ENCODE measurements around the gene MRPL21.

Gene MRPL21

DNA sequence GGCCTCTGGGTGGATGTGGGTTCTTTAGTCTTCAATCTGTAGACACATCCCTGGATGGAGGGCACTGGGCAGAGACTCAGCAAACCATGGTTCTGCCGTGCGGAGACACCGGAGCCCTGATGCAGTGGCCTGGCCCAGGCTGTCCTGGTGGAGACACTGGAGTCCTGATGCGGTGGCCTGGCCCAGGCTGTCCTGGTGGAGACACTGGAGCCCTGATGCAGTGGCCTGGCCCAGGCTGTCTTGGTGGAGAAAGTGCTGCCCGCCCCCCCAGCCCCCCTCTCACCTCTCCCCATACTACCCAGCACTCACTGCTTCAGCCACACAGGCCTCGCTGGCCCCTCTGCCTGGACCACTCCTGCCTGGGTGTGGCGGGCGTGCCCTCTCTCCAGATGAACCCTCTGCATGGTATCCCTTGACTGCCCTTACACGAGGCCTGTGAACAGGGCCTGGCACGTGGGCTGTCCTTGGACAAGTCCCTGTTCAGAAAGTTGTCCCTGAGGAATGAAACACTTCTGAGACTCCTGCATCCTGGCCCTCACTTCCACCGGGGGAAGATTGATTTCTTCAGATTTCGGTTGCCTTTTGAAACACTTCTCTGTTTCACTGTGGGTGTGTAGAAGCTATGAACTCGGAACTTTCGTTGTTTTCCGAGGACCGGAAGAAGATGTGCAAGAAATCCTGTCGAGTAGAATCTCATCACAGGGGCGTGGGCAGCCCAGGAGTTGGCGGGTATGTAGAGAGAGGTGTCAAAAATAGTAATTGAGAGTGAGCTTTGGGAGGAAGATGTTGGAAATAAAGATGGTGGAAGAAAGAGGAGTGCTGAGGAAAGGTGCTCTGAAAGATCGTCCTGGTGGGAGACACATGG, 26.3 kb upstream of the MRPL21 start:
- peaks cover 10% of the 10 kb centered on the region for H3K9me3 ChIP-seq (ENCODE audit: control insufficient read depth, insufficient read depth, low read length)
- peaks cover 15% of the 10 kb centered on the region; the same call in 1 of the 2 replicates for H3K36me3 ChIP-seq (ENCODE audit: insufficient read depth, low read length)
- H3K4me1 ChIP-seq (ENCODE audit: insufficient read depth, low read length), result no peaks in the 10 kb centered on the region
- no peak overlapping the region for H3K9ac ChIP-seq (ENCODE audit: low read depth, low read length)

DNA sequence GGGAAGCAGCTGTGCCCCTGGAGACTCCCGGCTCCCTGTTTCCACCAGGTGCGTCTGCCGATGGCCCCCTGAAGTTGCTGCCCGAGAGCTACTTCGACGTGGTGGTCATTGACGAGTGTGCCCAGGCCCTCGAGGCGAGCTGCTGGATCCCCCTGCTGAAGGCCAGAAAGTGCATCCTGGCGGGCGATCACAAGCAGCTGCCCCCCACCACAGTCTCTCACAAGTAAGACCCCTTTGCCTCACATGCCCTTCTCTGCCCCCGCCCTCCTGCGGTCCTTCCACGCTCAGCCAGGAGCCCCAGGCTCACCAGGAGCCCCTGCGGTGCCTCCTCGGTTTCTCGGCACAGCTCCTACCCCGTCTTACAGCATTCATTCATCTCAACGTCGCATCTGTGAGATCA, 25.5 kb upstream of the MRPL21 start:
- Histone ChIP-seq H3K9me3 (ENCODE audit: control insufficient read depth, insufficient read depth, low read length) (peaks cover 10% of the 10 kb centered on the region), H3K36me3 (ENCODE audit: insufficient read depth, low read length) (peaks cover 17% of the 10 kb centered on the region; the same call in 1 of the 2 replicates), H3K9ac (ENCODE audit: low read depth, low read length) (no peak overlapping the region), H3K4me1 (ENCODE audit: insufficient read depth, low read length) (no peaks in the 10 kb centered on the region)

DNA sequence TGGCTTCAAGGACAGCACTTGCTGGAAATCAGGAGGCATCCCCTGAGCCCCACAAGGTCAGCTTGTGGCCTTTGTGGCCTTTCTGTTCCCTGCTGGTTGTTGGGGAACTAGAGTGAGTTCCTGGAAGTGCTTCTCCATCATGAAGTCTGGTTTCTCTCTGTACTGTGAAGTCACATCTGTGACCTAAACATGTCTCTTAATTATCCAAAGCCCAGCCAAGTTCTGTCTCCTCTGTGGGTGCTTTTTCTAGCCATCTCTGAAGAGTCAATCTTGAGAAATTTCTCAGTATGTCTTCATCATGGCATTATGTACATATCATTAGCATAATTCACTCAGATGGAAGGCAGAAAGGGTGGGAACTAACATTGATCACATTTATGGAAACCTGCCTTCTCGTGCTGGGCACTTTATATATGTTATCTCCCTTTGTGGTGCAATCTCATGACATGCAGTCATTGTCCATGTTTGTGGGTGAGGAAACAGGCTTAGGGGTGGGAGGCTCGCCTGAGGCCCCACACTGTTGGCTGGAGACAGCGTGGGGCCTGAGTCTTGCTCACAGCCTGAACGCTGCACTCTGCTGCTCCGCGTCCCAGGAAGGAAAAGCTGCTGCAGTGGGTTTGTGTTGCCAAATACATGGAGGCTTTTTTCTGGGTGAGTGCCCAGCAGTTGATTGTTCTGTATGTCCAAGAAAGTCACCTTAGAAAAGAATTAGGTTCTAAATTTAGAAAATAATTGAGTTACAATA, 24.7 kb upstream of the MRPL21 start:
- H3K9ac ChIP-seq (ENCODE audit: low read depth, low read length), result no peak overlapping the region
- H3K9me3 ChIP-seq (ENCODE audit: control insufficient read depth, insufficient read depth, low read length), result peaks cover 10% of the 10 kb centered on the region
- H3K4me1 ChIP-seq (ENCODE audit: insufficient read depth, low read length), result no peaks in the 10 kb centered on the region
- peaks cover 17% of the 10 kb centered on the region; the same call in 1 of the 2 replicates for H3K36me3 ChIP-seq (ENCODE audit: insufficient read depth, low read length)

DNA sequence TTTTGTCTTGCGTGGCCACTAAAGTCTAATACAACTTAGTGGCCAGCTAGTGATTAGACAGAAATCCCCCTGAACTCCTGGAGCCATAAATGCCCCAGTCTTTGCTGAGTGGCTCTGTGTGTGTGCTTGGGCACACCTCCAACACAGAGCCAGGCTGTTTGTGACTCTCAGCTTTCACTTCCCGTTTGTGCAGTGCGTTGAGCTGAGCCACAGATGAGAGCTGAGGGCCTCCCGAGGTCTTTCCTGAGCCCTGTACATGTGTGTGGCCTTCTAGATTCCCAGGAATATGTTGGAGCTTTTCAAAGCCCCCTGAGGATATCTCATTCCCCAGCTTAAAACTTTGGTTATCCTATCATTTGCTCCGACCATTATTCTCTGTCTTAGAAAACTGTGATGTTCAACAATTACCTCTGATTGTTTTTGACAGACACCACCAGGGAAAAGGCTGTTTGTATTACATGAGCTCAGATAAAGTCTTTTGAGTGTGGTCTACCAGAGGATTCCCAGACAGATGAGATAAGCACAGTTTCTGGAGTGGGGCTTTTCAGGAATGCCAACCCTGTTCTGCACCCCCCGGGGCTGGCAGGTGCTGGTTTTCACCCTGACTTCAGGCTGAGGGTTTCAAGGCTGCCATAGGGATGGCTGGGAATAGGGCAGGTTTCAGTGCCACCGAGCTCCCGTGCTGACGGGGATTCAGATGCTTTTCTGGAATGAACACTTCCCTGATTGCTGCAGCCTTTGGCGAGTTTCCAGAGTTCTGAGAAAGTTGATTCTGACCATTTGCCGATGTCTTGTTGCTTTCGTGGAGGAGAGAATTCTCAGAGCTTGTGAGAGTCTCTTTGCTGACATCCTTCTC, 23.9 kb upstream of the MRPL21 start:
- Histone ChIP-seq H3K9me3 (ENCODE audit: control insufficient read depth, insufficient read depth, low read length) (peaks cover 10% of the 10 kb centered on the region), H3K9ac (ENCODE audit: low read depth, low read length) (no peak overlapping the region), H3K36me3 (ENCODE audit: insufficient read depth, low read length) (peaks cover 17% of the 10 kb centered on the region; the same call in 1 of the 2 replicates), H3K4me1 (ENCODE audit: insufficient read depth, low read length) (no peaks in the 10 kb centered on the region)

DNA sequence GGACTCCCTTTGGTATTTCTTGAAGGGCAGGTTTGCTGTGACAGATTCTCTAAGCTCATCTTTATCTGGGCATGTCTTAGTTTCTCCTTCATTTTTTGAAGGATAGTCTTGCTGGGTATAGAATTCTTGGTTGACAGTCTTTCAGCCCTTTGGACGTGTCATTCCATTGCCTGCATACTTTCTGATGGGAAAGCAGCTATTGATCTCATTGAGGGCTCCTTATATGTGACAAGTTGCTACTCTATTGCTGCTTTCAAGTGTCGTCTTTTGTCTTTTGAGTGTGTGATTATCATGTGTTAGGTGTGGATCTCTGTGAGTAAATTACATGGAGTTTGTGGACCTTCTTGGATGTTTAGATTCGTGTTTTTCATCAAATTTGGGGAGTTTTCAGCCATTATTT, 22.0 kb upstream of the MRPL21 start:
- Histone ChIP-seq H3K4me1 (ENCODE audit: insufficient read depth, low read length) (no peaks in the 10 kb centered on the region), H3K9ac (ENCODE audit: low read depth, low read length) (no peak overlapping the region), H3K36me3 (ENCODE audit: insufficient read depth, low read length) (peaks cover 17% of the 10 kb centered on the region; the same call in 1 of the 2 replicates), H3K9me3 (ENCODE audit: control insufficient read depth, insufficient read depth, low read length) (peaks cover 10% of the 10 kb centered on the region)

DNA sequence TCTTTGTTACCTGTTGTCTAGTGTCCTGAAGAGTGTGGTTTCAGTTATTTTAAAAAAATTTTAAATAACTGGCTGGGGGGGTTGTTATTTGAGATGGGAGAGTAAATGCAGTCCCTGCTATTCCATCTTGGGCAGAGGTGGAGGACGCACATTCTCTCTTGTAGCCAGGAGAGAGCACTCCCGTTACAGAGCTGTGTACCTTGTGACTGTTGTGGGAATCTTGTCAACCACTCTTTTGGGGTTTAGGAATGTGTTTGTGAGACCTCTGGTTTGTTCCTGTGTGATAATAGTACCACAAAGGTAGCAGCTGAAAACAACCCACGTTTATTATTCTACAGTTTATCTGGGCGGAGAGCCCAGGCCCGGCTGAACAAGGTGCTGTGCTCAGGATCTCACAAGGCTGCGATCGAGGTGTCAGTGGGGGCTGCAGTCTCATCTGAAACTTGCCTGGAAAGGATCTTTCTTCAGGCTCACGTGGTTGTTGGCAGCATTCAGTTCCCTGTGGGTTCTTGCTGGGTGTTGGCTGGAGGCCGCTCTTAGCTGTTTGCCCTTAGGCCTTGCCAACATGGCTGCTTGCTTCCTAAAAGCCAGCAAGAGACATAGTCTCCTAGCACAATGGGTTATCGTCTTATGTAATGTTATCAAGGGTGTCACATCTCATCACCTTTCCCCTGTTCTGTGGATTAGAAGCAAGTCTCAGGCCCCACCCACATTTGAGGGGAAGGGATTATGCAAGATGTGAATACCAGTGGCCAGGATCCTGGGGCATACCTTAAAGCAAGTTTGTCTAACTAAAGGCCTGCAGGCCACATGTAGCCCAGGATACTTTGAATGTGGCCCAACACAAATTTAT, 20.7 kb upstream of the MRPL21 start:
- H3K9me3 ChIP-seq (ENCODE audit: control insufficient read depth, insufficient read depth, low read length), result peaks cover 10% of the 10 kb centered on the region
- H3K9ac ChIP-seq (ENCODE audit: low read depth, low read length), result no peak overlapping the region
- peaks cover 10% of the 10 kb centered on the region; the same call in 1 of the 2 replicates for H3K36me3 ChIP-seq (ENCODE audit: insufficient read depth, low read length)
- H3K4me1 ChIP-seq (ENCODE audit: insufficient read depth, low read length), result no peaks in the 10 kb centered on the region

DNA sequence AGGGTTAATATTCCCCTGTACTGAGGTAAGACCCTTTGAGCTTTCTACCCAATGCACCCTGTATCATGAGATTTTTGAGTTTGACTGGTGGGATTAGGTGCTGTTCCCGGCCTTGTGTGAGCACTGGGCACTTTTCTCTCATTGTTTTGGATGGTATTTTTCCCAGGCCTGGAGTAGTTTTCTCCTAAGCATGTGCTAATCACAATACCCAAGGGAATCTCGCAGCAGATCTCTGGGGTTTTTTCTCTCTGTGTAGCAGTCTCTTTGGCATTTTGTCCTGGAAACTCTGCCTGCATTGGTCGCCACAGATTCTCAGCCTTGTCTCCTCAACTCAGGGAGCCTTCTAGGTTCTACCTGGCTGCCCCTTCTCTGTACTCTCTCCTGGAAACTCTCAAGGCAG, 20.0 kb upstream of the MRPL21 start:
- H3K4me1 ChIP-seq (ENCODE audit: insufficient read depth, low read length), result no peaks in the 10 kb centered on the region
- no peak overlapping the region for H3K9ac ChIP-seq (ENCODE audit: low read depth, low read length)
- peaks cover 10% of the 10 kb centered on the region for H3K9me3 ChIP-seq (ENCODE audit: control insufficient read depth, insufficient read depth, low read length)
- peaks cover 10% of the 10 kb centered on the region; the same call in 1 of the 2 replicates for H3K36me3 ChIP-seq (ENCODE audit: insufficient read depth, low read length)

DNA sequence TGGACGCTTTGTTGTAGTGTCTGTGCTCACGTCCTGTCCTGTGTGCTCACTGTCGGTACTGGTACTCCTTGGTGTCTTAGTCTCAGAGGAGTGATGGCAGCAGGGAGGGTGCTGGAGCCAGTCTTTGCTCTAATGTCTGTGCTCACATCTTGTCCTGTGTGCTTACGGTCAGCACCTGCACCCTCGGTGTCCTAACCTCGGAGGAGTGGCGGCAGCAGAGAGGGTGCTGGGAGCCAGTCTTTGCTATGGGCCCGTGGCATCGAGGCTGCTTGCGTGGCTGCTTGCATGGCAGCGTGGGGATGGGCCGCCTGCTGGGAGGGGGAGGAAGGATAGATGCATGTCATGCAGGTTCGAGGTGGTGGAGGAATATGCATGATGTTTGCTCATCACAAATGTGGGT, 12.8 kb upstream of the MRPL21 start:
- H3K4me1 ChIP-seq (ENCODE audit: insufficient read depth, low read length), result no peaks in the 10 kb centered on the region
- no peaks in the 10 kb centered on the region; the same call in 1 of the 2 replicates for H3K36me3 ChIP-seq (ENCODE audit: insufficient read depth, low read length)
- H3K9ac ChIP-seq (ENCODE audit: low read depth, low read length), result no peak overlapping the region
- H3K9me3 ChIP-seq (ENCODE audit: control insufficient read depth, insufficient read depth, low read length), result no peaks in the 10 kb centered on the region

DNA sequence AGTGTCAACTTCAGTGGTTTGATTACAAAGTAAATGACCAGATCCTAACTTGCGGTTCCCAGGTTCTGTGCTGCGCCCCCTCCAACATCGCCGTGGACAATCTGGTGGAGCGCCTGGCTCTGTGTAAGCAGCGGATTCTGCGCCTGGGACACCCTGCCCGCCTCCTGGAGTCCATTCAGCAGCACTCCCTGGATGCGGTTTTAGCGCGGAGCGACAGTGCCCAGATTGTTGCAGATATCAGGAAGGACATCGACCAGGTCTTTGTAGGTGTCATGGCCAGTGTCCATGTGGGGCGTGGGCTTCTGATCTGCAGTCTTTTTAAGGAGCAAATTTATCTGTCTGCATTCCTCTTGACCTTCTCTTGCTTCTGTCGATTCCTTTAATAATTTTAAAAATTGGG, 11.1 kb upstream of the MRPL21 start:
- no peak overlapping the region for H3K9ac ChIP-seq (ENCODE audit: low read depth, low read length)
- peaks cover 3% of the 10 kb centered on the region for H3K36me3 ChIP-seq (ENCODE audit: insufficient read depth, low read length)
- H3K9me3 ChIP-seq (ENCODE audit: control insufficient read depth, insufficient read depth, low read length), result no peaks in the 10 kb centered on the region
- H3K4me1 ChIP-seq (ENCODE audit: insufficient read depth, low read length), result no peaks in the 10 kb centered on the region

DNA sequence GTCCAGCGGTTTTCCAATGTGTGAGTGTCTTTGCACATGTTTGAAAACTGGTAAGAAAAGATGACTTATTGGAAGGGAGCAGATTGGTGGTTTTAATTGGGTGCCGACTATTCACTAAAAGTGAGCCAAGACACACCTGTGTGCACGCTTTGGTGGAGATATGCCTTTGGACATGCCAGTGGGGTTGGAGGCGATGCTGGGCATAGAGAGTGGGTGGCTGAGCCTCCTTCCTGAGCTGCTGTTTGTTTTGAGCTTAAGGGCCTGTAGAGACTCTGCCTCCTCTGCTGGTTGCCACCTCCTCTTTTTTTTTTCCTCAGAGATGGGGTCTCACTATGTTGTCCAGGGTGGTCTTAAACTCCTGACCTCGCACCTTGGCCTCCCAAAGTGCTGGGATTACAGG, 9.6 kb upstream of the MRPL21 start:
- Histone ChIP-seq H3K9me3 (ENCODE audit: control insufficient read depth, insufficient read depth, low read length) (no peaks in the 10 kb centered on the region), H3K9ac (ENCODE audit: low read depth, low read length) (no peak overlapping the region), H3K4me1 (ENCODE audit: insufficient read depth, low read length) (no peaks in the 10 kb centered on the region), H3K36me3 (ENCODE audit: insufficient read depth, low read length) (peaks cover 3% of the 10 kb centered on the region)

DNA sequence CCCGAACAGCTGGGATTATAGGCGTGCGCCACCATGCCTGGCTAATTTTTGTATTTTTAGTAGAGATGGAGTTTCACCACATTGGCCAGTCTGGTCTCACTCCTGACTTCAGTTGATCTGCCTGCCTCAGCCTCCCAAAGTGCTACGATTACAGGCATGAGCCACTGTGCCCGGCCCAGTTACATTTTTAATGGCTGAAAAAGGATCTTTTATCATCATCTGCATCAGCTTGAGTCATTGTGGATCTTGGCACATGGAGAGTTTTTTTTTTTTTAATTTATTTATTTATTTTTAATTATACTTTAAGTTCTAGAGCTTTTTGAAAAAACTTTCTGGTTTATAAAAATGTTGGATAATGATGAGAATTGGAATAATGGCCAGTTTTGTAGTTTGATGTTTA, 8.6 kb upstream of the MRPL21 start:
- peaks cover 3% of the 10 kb centered on the region; the same call in 1 of the 2 replicates for H3K36me3 ChIP-seq (ENCODE audit: insufficient read depth, low read length)
- no peaks in the 10 kb centered on the region for H3K4me1 ChIP-seq (ENCODE audit: insufficient read depth, low read length)
- no peaks in the 10 kb centered on the region for H3K9me3 ChIP-seq (ENCODE audit: control insufficient read depth, insufficient read depth, low read length)
- H3K9ac ChIP-seq (ENCODE audit: low read depth, low read length), result no peak overlapping the region

DNA sequence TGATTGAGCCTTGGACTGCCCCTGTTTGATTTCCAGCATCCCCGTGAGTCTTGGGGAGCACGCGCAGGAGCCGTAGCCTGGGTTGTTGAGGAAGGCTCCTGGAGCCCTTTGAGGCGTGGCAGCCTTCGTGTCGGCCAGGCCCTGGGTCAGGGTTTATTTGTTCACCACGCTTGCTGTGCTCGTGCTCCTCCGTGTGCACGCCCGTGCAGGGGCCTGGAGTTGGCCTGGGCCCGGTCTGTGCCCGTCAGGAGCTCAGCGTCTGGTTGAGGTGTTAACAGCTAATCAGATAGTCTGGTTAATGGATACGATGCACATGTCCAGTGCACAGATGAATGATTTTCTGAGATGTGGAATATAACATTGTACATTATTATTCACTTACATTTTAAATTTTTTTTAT, 8.1 kb upstream of the MRPL21 start:
- peaks cover 3% of the 10 kb centered on the region; the same call in 1 of the 2 replicates for H3K36me3 ChIP-seq (ENCODE audit: insufficient read depth, low read length)
- H3K9me3 ChIP-seq (ENCODE audit: control insufficient read depth, insufficient read depth, low read length), result no peaks in the 10 kb centered on the region

DNA sequence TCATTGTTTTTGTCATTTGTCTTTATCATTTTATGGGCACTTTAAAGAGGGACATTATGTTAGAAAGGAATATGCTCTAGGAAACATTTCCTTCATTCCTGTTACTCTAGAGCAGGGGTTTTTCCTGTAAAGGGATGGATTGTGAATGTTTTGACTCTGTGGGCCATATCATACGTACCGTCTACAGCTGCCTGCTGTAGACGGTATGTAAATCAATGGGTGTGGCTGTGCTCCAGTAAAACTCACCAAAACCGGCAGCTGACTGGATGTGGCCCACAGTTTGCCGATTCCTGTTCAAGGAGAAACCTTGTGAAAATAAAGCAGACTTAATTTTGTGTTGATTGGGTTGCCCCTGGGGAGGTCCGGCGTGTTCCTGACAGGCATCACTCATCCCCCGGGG, 7.3 kb upstream of the MRPL21 start:
- no peaks in the 10 kb centered on the region for H3K9me3 ChIP-seq (ENCODE audit: control insufficient read depth, insufficient read depth, low read length)
- H3K9ac ChIP-seq (ENCODE audit: low read depth, low read length), result no peak overlapping the region
- H3K36me3 ChIP-seq (ENCODE audit: insufficient read depth, low read length), result peaks cover 3% of the 10 kb centered on the region; the same call in 1 of the 2 replicates

More for the DNA sequence above, 8.1 kb upstream of the MRPL21 start:
- no peak overlapping the region for H3K9ac ChIP-seq (ENCODE audit: low read depth, low read length)
- no peaks in the 10 kb centered on the region for H3K4me1 ChIP-seq (ENCODE audit: insufficient read depth, low read length)

More for the DNA sequence above, 7.3 kb upstream of the MRPL21 start:
- H3K4me1 ChIP-seq (ENCODE audit: insufficient read depth, low read length), result no peaks in the 10 kb centered on the region
